Left renal cortex interstitium (tissue), 4 donors: ENCODE data around the gene COASY. TPM values are rescaled to one million over a fixed set of nuclear protein-coding genes. Genes with fewer than 3 reads are reported as not detected.
"Not testable (repeated sequence)": the region's sequence is repeated elsewhere in the genome, so short reads cannot be mapped to it uniquely, and the experiment has no call there.

Experiments used
- DNase-seq, 4 donors: peaks; one replicate each; pipeline ENCODE4 v3.0.0-alpha.2; 2013; ENCODE audit warnings: low read depth in 4 of 4, low spot score in 2 of 4, missing footprints in 1 of 4
- polyA plus RNA-seq, 4 donors: library from polyadenylated mRNA; unstranded; fragments of 120-200 nt; gene quantifications; one replicate each; pipeline ENCODE4 v1.2.1, GENCODE V29; 2013; ENCODE audit not compliant: insufficient read length in 4 of 4

The COASY gene
- polyA plus RNA-seq, 4 donors, result 57.7 to 67.1 (median 59.9) TPM

- peak in 1 of 4 donors; percentile 13 for DNase-seq
These were observed 46.6 kb downstream of the COASY start for GRCh38 chr17:42608305-42609181.

- peak; percentile 92 to 99 (median 98) for DNase-seq
These were observed 47.4 kb downstream of the COASY start, which contains the start of the genes RETREG3 and TUBG1 for GRCh38 chr17:42609182-42609813. Gene RETREG3, minus strand, starts transcription at chr17:42609374. Its CDS starts 50 bp downstream, at chr17:42609324. Gene TUBG1, plus strand, starts transcription at chr17:42609683. Its CDS starts 55 bp downstream, at chr17:42609738.

GRCh38 chr17:42609814-42610801, 48.2 kb downstream of the COASY start:
- DNase-seq, result not testable (repeated sequence)

GRCh38 chr17:42612013-42612412, 50.1 kb downstream of the COASY start:
- no peak for DNase-seq

GRCh38 chr17:42613699-42614295, 51.8 kb downstream of the COASY start:
- no peak for DNase-seq

Other genes starting within 250 kb of the COASY start
- 10 to 100 TPM; 58.2 to 71.3 (median 61.9) TPM for gene STAT3, start 173.7 kb upstream of the COASY start, polyA plus RNA-seq
- gene CAVIN1, start 138.9 kb upstream of the COASY start, polyA plus RNA-seq, result 10 to 100 TPM; 58.0 to 85.6 (median 68.6) TPM
- gene ATP6V0A1, start 103.3 kb upstream of the COASY start, polyA plus RNA-seq, result 10 to 100 TPM; 41.5 to 73.0 (median 57.7) TPM
- gene NAGLU, start 25.9 kb upstream of the COASY start, polyA plus RNA-seq, result 10 to 100 TPM; 19.3 to 29.7 (median 25.6) TPM
- 1 to 10 TPM; 3.2 to 6.2 (median 5.2) TPM for gene HSD17B1, start 9.2 kb upstream of the COASY start, polyA plus RNA-seq
- 10 to 100 TPM; 33.4 to 42.6 (median 35.8) TPM for gene MLX, start 5.0 kb downstream of the COASY start, polyA plus RNA-seq
- 10 to 100 TPM; 16.2 to 23.4 (median 18.3) TPM for gene PSMC3IP, start 15.6 kb downstream of the COASY start, polyA plus RNA-seq
- 10 to 100 TPM; 41.9 to 65.7 (median 51.1) TPM for gene RETREG3, start 47.2 kb downstream of the COASY start, polyA plus RNA-seq
- 10 to 100 TPM; 54.4 to 63.9 (median 55.8) TPM for gene TUBG1, start 47.5 kb downstream of the COASY start, polyA plus RNA-seq
- 10 to 100 TPM; 19.4 to 42.2 (median 30.5) TPM for gene TUBG2, start 97.1 kb downstream of the COASY start, polyA plus RNA-seq
- 10 to 100 TPM; 12.3 to 23.0 (median 19.9) TPM for gene PLEKHH3, start 114.8 kb downstream of the COASY start, polyA plus RNA-seq
- 1 to 10 TPM in 3 of 4 donors, under 1 TPM in 1; 0.89 to 2.1 (median 1.5) TPM for gene CCR10, start 119.7 kb downstream of the COASY start, polyA plus RNA-seq
- gene CNTNAP1, start 120.4 kb downstream of the COASY start, polyA plus RNA-seq, result 10 to 100 TPM in 1 of 4 donors, 1 to 10 TPM in 3; 8.1 to 11.1 (median 8.6) TPM
- gene EZH1, start 182.9 kb downstream of the COASY start, polyA plus RNA-seq, result 10 to 100 TPM; 32.5 to 65.2 (median 51.7) TPM
- 100 to 1,000 TPM in 1 of 4 donors, 10 to 100 TPM in 3; 73.4 to 118 (median 93.3) TPM for gene RAMP2, start 199.1 kb downstream of the COASY start, polyA plus RNA-seq
- 100 to 1,000 TPM in 1 of 4 donors, 10 to 100 TPM in 3; 77.0 to 101 (median 93.4) TPM for gene VPS25, start 211.3 kb downstream of the COASY start, polyA plus RNA-seq
- gene WNK4, start 218.5 kb downstream of the COASY start, polyA plus RNA-seq, result 10 to 100 TPM; 11.2 to 17.9 (median 12.7) TPM
- 100 to 1,000 TPM; 142 to 179 (median 160) TPM for gene COA3, start 236.6 kb downstream of the COASY start, polyA plus RNA-seq
- gene CNTD1, start 236.7 kb downstream of the COASY start, polyA plus RNA-seq, result 1 to 10 TPM in 3 of 4 donors, under 1 TPM in 1; 0.86 to 3.8 (median 2.1) TPM